ENCODE measurements around the gene RASSF1.

RASSF1 gene, protein sequence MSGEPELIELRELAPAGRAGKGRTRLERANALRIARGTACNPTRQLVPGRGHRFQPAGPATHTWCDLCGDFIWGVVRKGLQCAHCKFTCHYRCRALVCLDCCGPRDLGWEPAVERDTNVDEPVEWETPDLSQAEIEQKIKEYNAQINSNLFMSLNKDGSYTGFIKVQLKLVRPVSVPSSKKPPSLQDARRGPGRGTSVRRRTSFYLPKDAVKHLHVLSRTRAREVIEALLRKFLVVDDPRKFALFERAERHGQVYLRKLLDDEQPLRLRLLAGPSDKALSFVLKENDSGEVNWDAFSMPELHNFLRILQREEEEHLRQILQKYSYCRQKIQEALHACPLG

GRCh38 chr3:50340448-50341329 lies at the start of gene RASSF1:
TSS of gene RASSF1 (minus strand) at chr3:50340836. CDS start at chr3:50340805, 31 bp downstream.
- peak; percentile 62 for DNase-seq

- DNase-seq = no peak
Measured at GRCh38 chr3:50389414-50389767, 48.8 kb upstream of the RASSF1 start.

DNA sequence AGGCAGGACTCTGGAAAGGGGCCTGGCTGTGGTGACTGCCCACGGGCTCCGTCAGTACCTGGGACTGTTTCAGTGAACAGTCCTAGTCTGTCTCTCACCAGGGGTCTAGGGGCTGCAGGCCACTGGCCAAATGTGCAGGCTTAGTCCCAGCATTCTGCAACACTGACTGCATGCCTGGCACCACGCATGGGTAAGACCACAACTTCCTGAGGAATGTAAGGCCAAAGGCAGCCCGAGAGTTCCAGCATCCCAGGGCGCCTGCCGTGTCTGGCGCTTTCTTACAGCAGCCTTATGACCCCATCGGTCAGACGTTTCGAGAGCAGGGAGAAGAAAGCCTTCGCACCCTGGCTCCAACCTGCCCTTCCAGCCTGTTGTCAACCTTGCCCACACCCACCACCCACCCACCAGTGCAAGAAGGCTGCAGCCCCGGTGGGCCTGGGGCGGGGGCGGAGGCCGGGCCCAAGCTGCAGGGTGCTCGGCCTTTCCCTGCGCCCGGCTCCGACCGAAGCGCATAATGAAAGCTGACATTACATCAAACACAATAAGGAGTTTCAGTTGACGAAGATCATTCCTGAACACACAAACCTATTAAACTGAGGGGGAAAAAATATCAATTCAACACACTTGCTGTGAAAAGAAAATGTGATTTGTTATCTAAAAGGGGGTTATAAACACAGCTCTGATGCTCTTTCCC lies 48.2 kb upstream of the RASSF1 start:
- DNase-seq = peak; percentile 74

DNA sequence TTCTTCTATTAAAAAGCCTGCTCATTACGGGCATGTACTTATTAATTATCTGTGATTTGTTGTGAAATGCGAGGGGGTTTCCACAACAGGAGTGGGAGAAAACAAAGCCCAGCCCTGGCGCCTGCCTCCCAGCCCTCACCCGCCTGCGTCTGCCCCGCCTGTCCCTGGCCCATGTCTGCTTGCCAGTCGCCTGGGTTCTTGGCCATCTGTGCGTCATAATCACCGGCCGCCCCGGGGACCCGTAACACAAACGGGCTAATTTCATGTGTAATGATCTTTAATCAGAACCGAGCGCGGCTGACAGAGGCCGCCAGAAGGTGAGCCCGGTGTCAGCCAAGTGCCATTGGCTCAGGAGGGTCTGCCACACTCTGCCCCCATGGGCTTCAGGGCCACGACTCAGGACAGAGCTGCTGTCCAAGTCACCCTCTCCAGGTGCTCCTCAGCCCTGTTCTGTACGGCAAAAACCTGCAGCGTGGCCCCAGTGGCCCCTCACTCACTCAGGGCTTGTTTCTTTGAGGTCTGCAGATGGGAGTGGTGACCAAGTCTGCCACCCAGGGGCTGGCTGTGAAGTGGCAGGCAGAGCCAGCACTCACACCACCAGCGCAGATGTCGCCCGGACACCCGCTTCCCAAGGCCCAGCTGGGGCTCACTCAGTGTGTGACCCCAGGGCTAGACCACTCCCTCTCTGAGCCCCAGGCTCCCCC lies 47.5 kb upstream of the RASSF1 start:
- peak; percentile 87 for DNase-seq

DNA sequence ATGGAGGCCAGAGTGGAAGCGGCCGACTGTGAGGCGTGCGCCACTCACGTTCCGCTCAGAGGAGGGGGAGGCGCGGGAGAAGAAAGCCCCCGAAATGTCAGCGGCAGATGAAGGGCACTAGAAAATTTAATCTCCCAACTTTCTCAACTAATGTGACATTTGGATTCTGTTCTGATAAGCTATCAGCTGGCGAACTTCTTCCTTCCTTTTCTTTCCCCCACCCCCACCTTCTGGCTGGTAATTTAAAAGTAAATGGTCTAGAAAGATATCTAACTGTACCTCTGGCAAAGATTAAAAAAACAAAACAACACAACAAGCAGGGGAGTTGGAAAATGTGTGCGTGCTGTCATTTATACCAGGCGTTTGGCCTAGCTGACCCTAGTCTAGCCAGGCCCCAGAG lies 45.1 kb upstream of the RASSF1 start:
- no peak for DNase-seq

GRCh38 chr3:50383750-50384149 lies 43.1 kb upstream of the RASSF1 start:
- DNase-seq = no peak

GRCh38 chr3:50382722-50383121 lies 42.1 kb upstream of the RASSF1 start:
- DNase-seq = no peak

DNA sequence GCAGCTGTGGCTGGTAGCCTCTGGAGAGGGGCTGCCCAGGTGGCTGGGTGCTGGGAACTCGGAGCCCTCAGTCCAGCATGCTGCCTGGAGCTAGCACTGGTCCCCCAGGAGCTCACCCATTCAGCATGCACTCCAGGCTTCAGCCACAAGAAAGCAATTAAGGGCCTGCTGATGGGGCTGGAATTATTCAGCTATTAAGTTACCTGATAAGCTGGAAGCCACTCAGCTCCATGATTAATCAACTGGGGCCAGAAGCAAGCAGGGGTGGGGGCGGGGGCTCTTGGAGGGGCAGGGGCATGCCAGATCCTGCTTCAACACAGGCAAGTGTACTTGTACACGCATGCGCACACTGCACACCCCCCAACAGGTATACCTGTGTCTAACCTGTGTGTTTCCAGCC lies 40.7 kb upstream of the RASSF1 start:
- DNase-seq = peak; percentile 41

DNA sequence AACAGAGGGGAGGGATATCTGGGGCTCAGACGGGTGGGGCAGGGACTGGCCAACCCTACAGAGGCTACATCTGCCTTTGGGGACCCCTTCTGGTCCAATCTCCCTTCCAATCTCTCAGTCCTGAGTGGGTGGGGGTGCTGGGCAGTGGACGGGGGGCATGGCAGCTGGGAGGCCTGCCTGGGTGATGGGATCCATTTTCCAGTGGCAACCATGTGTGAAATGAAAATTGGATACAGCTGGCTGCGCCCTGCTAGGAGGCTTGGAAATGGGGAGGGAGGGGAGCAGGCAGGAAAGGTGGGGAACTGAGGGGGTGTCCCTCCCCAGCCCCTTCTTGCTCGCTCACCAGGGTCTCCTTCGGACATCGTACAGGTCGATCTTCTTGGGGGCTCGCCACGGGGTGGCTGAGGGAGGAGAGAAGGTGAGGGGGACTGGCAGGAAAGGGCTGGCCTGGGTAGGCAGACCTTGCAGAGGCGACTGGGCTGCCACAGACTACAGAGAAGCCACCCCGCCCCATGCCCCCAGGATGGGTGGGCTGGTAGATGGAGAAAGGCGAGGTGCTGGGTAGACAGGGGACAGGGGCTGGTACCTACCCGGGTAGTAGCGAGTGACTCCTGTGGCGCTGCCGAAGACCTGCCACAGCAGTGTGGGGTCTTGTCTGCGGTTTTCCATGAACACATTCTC lies 39.9 kb upstream of the RASSF1 start:
- peak; percentile 74 for DNase-seq

GRCh38 chr3:50378757-50379156 lies 38.1 kb upstream of the RASSF1 start:
- peak; percentile 1 for DNase-seq

DNA sequence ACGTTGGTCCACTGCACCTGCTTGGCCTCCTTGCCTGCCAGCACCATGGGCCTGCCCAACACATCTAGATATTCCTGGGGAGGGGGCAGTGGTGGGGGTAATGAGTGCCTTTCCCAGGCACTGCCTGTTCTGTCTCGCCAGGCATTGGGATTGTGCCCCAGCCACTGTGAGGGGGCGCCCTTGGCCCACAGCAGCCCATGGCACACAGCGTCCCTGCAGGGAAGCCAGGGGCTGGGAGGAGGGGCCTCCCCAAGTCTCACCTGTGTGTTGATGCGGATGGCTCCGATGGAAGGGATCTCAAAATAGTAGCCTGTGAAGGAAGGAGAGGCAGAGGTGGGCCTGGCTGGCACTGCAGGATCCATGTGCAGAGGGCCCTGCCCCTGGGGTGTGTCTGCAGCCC lies 37.4 kb upstream of the RASSF1 start:
- DNase-seq = peak; percentile 1

- no peak for DNase-seq
Measured at GRCh38 chr3:50375258-50375931, 34.8 kb upstream of the RASSF1 start.

GRCh38 chr3:50374363-50375257 lies 34.0 kb upstream of the RASSF1 start:
- peak; percentile 37 for DNase-seq

- peak; percentile 85 for DNase-seq
Measured at GRCh38 chr3:50373146-50374051, 32.8 kb upstream of the RASSF1 start.

- DNase-seq = peak; percentile 68
Measured at GRCh38 chr3:50372349-50372748, 31.7 kb upstream of the RASSF1 start.

GRCh38 chr3:50371133-50371685 lies 30.6 kb upstream of the RASSF1 start:
- peak; percentile 55 for DNase-seq

GRCh38 chr3:50370594-50370993 lies 30.0 kb upstream of the RASSF1 start:
- DNase-seq = peak; percentile 80

GRCh38 chr3:50369012-50369670 lies 28.5 kb upstream of the RASSF1 start:
- no peak for DNase-seq

GRCh38 chr3:50365842-50366220 lies 25.2 kb upstream of the RASSF1 start:
- DNase-seq = no peak

Measured in eye (tissue), 1 donor.